ENCODE measurements around the gene ZNF205. TPM values are rescaled to one million over a fixed set of nuclear protein-coding genes. Genes with fewer than 3 reads are reported as not detected.
A peak's percentile ranks its signal among the peaks of the same experiment; 100 is the strongest.

The ZNF205 gene
- total and polyA plus RNA-seq, 11 donors = 7.4 to 19.8 (median 8.6) TPM

DNA sequence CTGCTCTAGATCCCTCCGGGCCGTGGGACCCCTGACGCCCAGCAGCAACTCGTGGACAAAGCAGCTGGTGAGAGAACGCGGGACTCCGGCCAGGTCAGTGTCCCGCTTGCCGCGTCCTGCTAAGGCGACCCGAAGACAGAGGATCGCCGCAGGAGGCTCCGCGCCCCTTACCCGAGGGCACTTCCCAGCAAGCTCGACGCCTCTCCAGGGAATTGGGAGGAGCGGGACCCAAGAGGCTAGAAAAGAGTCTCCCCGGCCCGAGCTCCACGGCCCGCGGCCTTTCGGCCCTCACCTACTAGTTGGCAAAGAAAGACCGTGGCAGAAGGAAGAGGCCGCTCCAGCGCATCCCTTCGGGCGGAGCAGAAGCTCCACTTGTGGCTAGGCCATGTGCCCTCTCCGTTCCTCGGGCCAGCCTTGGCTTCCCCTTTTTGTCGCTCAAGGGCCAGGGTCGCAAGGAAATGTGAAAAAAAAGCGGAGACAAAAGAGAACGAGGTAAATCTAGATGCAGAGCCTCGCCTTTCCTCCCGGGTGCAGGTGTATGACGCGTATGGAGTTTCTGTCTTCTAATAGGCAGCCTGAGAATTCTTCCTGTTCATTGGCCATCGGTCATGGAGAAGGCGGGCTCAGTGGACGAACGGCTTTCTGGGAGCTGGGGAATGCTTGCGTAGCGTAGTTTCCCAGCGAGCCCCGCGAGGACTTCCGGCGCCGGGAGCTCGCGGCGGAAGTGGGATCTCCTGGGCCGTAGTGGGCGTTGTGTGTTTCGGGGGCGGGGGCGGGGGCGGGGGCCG, 22.1 kb downstream of the ZNF205 start, which contains the start of gene ZNF213:
TSS of gene ZNF213 (plus strand) at position 692 of the 788 bp plus-strand sequence. CDS start 2,252 bp downstream, outside the sequence.
- intact Hi-C loops (cut with DNase I) = loop anchor here in 2 of 10 donors (5.0 kb wide), 1 partner anchor 33 kb away; no protein-coding TSS in a partner anchor
- 0 to 1% (median 0%) methylated on average over 45 to 63 of the region's 63 CpGs for WGBS, 4 donors
- Histone ChIP-seq H3K36me3 (peaks cover 0 to 29% (median 26%) of the 10 kb centered on the region in 9 donors), H3K27me3 (no peaks in the 10 kb centered on the region), H3K4me3 (peak within 1 kb of the TSS; percentile 80 to 99 (median 93)), H3K4me1 (peaks cover 3 to 42% (median 30%) of the 10 kb centered on the region in 12 donors), H3K9me3 (no peaks in the 10 kb centered on the region), H3K27ac (peak within 1 kb of the TSS; percentile 66 to 98 (median 94))
- peak; percentile 96 to 98 (median 96) for DNase-seq
- TF ChIP-seq, protein P1, sequence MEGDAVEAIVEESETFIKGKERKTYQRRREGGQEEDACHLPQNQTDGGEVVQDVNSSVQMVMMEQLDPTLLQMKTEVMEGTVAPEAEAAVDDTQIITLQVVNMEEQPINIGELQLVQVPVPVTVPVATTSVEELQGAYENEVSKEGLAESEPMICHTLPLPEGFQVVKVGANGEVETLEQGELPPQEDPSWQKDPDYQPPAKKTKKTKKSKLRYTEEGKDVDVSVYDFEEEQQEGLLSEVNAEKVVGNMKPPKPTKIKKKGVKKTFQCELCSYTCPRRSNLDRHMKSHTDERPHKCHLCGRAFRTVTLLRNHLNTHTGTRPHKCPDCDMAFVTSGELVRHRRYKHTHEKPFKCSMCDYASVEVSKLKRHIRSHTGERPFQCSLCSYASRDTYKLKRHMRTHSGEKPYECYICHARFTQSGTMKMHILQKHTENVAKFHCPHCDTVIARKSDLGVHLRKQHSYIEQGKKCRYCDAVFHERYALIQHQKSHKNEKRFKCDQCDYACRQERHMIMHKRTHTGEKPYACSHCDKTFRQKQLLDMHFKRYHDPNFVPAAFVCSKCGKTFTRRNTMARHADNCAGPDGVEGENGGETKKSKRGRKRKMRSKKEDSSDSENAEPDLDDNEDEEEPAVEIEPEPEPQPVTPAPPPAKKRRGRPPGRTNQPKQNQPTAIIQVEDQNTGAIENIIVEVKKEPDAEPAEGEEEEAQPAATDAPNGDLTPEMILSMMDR (IDR thresholded peaks at IDR 0.05) = no peak
- peak; percentile 19 to 79 for TF ChIP-seq POLR2A (IDR thresholded peaks at IDR 0.05)
- peak; percentile 97 to 98 (median 97) for ATAC-seq

DNA sequence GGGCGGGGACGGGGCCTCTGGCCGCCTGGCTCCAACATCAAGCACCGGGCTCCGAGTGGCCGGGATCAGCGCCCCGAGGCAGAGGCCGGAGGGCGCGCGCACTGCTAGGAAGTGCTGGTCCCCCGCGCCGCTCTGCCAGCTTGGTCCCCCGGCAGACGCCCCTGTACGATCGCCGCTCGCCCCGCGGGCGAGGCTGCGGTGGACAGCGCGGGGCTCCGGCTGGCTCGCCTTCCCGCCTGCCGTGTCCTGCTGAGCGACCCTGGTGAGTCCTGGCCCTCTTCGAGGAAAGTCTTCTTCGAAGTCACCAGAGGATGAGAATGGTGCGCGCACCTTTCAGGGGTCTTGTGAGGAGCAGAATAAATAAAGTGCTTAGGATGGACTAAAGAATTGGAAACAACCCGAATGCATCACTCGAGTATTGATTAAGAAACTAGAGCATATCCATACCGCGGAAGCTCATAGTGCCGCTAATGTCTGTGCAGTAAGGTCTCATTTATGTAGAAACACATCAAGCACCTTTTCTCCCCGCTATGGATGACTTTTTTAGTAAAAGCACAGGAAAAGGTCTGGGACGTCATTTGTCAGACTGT, 22.8 kb downstream of the ZNF205 start:
- Histone ChIP-seq H3K4me3 (peak overlapping the region; percentile 80 to 99 (median 92)), H3K27ac (peak overlapping the region; percentile 54 to 98 (median 93)), H3K9me3 (no peaks in the 10 kb centered on the region), H3K4me1 (peaks cover 3 to 35% (median 24%) of the 10 kb centered on the region in 12 donors), H3K36me3 (peaks cover 0 to 36% (median 32%) of the 10 kb centered on the region in 9 donors), H3K27me3 (no peaks in the 10 kb centered on the region)
- intact Hi-C loops (cut with DNase I) = no loop called here
- TF ChIP-seq, protein P1 (IDR thresholded peaks at IDR 0.05) = no peak
- TF ChIP-seq POLR2A (IDR thresholded peaks at IDR 0.05) = no peak
- no peak for DNase-seq
- no peak for ATAC-seq
- WGBS, 4 donors = 0 to 1% (median 0%) methylated on average over 13 to 43 of the region's 43 CpGs

DNA sequence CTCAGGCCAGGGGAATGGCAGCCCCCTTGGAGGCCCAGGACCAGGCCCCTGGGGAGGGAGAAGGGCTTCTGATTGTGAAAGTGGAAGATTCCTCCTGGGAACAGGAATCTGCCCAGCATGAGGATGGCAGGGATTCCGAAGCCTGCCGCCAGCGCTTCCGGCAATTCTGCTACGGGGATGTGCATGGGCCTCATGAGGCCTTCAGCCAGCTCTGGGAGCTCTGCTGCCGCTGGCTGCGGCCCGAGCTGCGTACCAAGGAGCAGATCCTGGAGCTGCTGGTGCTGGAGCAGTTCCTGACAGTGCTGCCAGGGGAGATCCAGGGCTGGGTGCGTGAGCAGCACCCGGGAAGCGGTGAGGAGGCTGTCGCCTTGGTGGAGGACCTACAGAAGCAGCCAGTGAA, 24.9 kb downstream of the ZNF205 start:
- TF ChIP-seq, protein P1 (IDR thresholded peaks at IDR 0.05) = no peak
- no peak for TF ChIP-seq POLR2A (IDR thresholded peaks at IDR 0.05)
- no peak for ATAC-seq
- WGBS, 4 donors = 95 to 100% (median 96%) methylated on average over 3 to 13 of the region's 13 CpGs

DNA sequence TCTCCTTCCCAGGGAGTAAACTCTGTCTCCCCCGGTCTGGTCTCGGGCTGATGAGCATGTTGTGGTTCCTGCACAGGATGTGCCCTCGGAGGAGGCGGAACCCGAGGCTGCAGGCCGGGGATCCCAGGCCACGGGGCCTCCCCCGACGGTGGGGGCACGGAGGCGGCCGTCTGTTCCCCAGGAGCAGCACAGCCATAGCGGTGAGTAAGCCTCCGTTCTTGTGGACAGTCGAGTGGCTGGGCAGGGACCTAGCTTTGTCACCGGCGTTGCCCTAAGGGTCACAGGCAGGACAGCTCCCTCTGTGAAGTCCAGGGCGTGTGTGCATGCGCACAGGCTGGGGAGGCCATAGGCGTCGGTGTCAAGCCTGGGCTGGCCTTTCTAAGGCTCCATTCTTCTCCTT, 26.0 kb downstream of the ZNF205 start:
- Histone ChIP-seq H3K27ac (no peak overlapping the region), H3K9me3 (no peaks in the 10 kb centered on the region), H3K4me1 (peaks cover 3 to 34% (median 22%) of the 10 kb centered on the region in 12 donors), H3K4me3 (no peak overlapping the region), H3K36me3 (peaks cover 0 to 56% (median 36%) of the 10 kb centered on the region in 9 donors), H3K27me3 (no peaks in the 10 kb centered on the region)
- WGBS, 4 donors = 83 to 89% (median 85%) methylated on average over 19 to 21 of the region's 21 CpGs
- TF ChIP-seq POLR2A (IDR thresholded peaks at IDR 0.05) = no peak
- TF ChIP-seq, protein P1 (IDR thresholded peaks at IDR 0.05) = no peak
- intact Hi-C loops (cut with DNase I) = no loop called here
- no peak for ATAC-seq
- peak in 2 of 5 donors; percentile 21 to 51 for DNase-seq

More for the DNA sequence above, 24.9 kb downstream of the ZNF205 start:
- H3K4me1 ChIP-seq = peaks cover 3 to 29% (median 24%) of the 10 kb centered on the region in 12 donors
- no peak overlapping the region for H3K27ac ChIP-seq
- peak in 1 of 5 donors; percentile 65 for DNase-seq
- no peaks in the 10 kb centered on the region for H3K27me3 ChIP-seq
- H3K9me3 ChIP-seq = no peaks in the 10 kb centered on the region
- intact Hi-C loops (cut with DNase I) = no loop called here
- no peak overlapping the region for H3K4me3 ChIP-seq
- H3K36me3 ChIP-seq = peaks cover 0 to 49% (median 34%) of the 10 kb centered on the region in 9 donors
